Right lobe of liver (tissue), 4 donors: ENCODE data around the gene CBX2.

Source experiments
- POLR2A ChIP-seq: fragments of 450-650 bp; IDR thresholded peaks from one replicate; pipeline ENCODE4 v1.6.1; 2017; ENCODE audit warnings: antibody characterized with exemption, mild to moderate bottlenecking
- TF ChIP-seq, protein P1 (sequence below), 4 donors: fragments of 200-600 bp in 3 of 4; fragments of 450-650 bp in 1 of 4; IDR thresholded peaks; one replicate each; pipeline versions ENCODE4 v1.5.1 to v1.8.0; 2016 to 2022; ENCODE audit warnings: antibody characterized with exemption in 4 of 4, mild to moderate bottlenecking in 2 of 4
- donor health status: DM: no; HTN: no; CAD: no.
- donor health status: DM: no; HTN: no; CAD: no.
- donor health status: DM: no; HTN: yes; CAD: no.

DNA sequence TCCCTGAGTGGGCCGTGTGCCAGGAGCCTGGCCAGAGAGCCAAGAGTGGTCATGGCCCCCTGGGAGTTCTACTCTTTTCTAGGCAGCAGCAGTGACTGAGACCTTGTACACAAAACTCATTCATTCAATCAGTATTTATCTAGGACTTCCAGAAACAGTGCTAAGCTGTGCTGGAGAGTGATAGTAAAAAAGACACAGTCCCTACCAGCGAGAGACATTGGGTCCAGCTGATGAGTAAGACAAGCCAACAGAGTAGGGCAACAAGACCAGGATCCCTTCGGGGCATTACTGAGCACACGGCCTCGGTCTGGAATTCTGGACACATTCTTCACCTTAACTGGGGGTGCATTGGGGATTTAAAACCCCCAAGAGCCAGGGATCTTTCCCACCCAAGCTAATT is 41.1 kb downstream of the CBX2 start:
- TF ChIP-seq, protein P1, sequence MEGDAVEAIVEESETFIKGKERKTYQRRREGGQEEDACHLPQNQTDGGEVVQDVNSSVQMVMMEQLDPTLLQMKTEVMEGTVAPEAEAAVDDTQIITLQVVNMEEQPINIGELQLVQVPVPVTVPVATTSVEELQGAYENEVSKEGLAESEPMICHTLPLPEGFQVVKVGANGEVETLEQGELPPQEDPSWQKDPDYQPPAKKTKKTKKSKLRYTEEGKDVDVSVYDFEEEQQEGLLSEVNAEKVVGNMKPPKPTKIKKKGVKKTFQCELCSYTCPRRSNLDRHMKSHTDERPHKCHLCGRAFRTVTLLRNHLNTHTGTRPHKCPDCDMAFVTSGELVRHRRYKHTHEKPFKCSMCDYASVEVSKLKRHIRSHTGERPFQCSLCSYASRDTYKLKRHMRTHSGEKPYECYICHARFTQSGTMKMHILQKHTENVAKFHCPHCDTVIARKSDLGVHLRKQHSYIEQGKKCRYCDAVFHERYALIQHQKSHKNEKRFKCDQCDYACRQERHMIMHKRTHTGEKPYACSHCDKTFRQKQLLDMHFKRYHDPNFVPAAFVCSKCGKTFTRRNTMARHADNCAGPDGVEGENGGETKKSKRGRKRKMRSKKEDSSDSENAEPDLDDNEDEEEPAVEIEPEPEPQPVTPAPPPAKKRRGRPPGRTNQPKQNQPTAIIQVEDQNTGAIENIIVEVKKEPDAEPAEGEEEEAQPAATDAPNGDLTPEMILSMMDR (IDR thresholded peaks at IDR 0.05) = no peak
- TF ChIP-seq POLR2A = no peak
